ENCODE data around the gene KCNG2. TPM values are rescaled to one million over a fixed set of nuclear protein-coding genes. Genes with fewer than 3 reads are reported as not detected.

Gene KCNG2
- total and polyA plus RNA-seq, 9 of the 15 experiments (the other 6 are each of a cell fraction or from before 2014, with no cell fraction given): not detected

DNA sequence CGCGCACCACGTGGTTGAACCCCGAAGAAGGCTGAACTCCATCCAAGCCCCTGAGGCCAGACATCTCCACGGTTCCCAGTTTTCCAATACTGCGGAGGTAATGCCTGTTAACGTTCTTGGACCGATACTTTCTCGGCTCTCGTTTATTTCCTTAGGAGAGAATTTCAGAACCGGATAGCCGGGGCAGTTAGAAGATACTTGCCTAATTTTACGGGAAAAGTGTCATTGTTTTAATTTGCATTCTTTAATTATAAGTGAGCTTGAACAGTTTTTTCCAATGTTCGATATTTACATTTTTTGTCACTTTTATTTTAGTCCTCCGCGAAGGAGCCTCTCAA is 10.2 kb upstream of the KCNG2 start:
- TF ChIP-seq SLC30A9 (CRISPR knock-in tag; IDR thresholded peaks at IDR 0.05): no peak
- TF ChIP-seq GABPB2 (CRISPR knock-in tag; conservative IDR thresholded peaks at IDR 0.05): no peak
- no peak for TF ChIP-seq GTF2E2 (tag; IDR thresholded peaks at IDR 0.05)
- TF ChIP-seq, protein P1, sequence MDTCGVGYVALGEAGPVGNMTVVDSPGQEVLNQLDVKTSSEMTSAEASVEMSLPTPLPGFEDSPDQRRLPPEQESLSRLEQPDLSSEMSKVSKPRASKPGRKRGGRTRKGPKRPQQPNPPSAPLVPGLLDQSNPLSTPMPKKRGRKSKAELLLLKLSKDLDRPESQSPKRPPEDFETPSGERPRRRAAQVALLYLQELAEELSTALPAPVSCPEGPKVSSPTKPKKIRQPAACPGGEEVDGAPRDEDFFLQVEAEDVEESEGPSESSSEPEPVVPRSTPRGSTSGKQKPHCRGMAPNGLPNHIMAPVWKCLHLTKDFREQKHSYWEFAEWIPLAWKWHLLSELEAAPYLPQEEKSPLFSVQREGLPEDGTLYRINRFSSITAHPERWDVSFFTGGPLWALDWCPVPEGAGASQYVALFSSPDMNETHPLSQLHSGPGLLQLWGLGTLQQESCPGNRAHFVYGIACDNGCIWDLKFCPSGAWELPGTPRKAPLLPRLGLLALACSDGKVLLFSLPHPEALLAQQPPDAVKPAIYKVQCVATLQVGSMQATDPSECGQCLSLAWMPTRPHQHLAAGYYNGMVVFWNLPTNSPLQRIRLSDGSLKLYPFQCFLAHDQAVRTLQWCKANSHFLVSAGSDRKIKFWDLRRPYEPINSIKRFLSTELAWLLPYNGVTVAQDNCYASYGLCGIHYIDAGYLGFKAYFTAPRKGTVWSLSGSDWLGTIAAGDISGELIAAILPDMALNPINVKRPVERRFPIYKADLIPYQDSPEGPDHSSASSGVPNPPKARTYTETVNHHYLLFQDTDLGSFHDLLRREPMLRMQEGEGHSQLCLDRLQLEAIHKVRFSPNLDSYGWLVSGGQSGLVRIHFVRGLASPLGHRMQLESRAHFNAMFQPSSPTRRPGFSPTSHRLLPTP (IDR thresholded peaks at IDR 0.05; ENCODE audit: borderline replicate concordance, extremely low read depth, insufficient read length): no peak
- no peak for TF ChIP-seq LARP7 (IDR thresholded peaks at IDR 0.05)
- TF ChIP-seq JUNB (CRISPR knock-in tag; conservative IDR thresholded peaks at IDR 0.05): no peak
- TF ChIP-seq BMI1 (IDR thresholded peaks at IDR 0.05; ENCODE audit: low read length): no peak
- ChIA-PET POLR2A (no interaction called here), CTCF (ENCODE audit: low intra/inter-chr PET ratio) (no interaction called here)
- no peaks in the 10 kb centered on the region for H3K9me3 ChIP-seq (replicated peaks; ENCODE audit: control insufficient read depth, insufficient read depth, low read depth, low read length)
- no peak for FAIRE-seq
- no peaks in the 10 kb centered on the region for H3K36me3 ChIP-seq (ENCODE audit: control insufficient read depth, insufficient read depth, low read length)
- DNase-seq (ENCODE audit: extremely low read depth in 1 of 4, low spot score in 3 of 4): no peak
- in situ Hi-C loops (cut with MboI): no loop called here
- BruUV-seq (replicated peaks): no TSS peak
- no peak for ATAC-seq
- intact Hi-C loops (cut with micrococcal nuclease): no loop called here
- WGBS (ENCODE audit: insufficient coverage, low coverage, missing lambda C conversion rate): 37% methylated on average over 16 of the region's 16 CpGs
- no peak overlapping the region for H3K9ac ChIP-seq (ENCODE audit: insufficient read depth in 1 of 2, low read depth in 2 of 2, low read length in 2 of 2)
- no peak overlapping the region for H2AFZ ChIP-seq (ENCODE audit: low read depth, low read length)
- H4K20me1 ChIP-seq (replicated peaks; ENCODE audit: control insufficient read depth, insufficient read depth, low read length): no peaks in the 10 kb centered on the region
- H3K4me2 ChIP-seq (ENCODE audit: insufficient read depth, low read length): no peak overlapping the region
- H3K27me3 ChIP-seq (ENCODE audit: control insufficient read depth in 2 of 2, insufficient read depth in 2 of 2, low read length in 2 of 2): peaks cover 22 to 72% of the 10 kb centered on the region in 2 experiments; a peak in 4 of 5 replicates
- no peaks in the 10 kb centered on the region for H3K79me2 ChIP-seq (ENCODE audit: control insufficient read depth, insufficient read depth, low read length)
- no peaks in the 10 kb centered on the region for H3K9me1 ChIP-seq (ENCODE audit: control insufficient read depth, insufficient read depth, low read length)
- peaks cover 0 to 3% of the 10 kb centered on the region in 2 experiments; a peak in 3 of 5 replicates for H3K4me1 ChIP-seq (replicated peaks in 1 of 2; ENCODE audit: control insufficient read depth in 2 of 2, insufficient read depth in 2 of 2, low read length in 2 of 2)
- H3K27ac ChIP-seq (ENCODE audit: extremely low read depth, low read depth, low read length): no peak overlapping the region
- no peak overlapping the region for H3K4me3 ChIP-seq

Data from K562 (cell line).